Measurements from ENCODE around the gene MAP2K2.

The MAP2K2 gene

DNA sequence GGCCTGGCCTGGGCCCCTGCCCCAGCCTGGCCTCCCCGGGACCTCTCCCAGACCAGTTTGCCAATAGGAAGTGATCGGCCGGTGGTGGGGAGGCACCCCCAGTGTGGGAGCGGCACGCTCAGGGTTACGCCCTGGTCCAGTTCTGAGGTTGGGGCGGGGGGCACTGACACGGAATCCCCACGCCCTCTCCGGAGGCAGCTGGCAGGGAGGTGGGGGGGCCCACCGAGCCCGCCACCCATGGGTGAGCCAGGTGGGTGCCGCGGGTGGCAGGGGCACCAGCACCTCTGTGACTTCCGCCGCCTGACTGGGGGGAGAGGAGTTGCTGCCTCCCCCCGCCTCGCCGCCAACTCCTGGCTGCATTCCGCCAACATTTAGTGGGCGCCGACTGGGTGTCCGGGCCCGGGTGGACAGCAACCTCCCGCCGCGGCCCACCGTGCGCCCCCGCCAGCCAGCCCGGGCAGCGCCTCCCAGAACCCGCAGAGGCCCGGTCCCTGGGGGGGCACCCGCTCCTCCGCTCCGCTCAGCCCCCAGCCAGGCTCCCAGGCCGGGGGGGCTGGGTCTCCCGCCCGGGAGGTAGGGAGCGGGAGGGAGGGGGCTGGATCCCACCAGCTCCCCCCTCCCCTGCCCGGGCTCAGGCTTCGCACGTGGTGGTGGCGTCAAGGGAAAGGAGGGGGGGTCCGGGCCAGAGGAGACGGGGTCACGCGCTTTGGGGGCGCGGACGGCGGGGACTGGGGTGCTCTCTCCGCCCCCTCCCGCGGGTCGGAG lies 59.2 kb downstream of the MAP2K2 start:
- H3K4me3 ChIP-seq (ENCODE audit: low read depth, low read length): peak overlapping the region; percentile 69
- in situ Hi-C loops (cut with HindIII; ENCODE audit: low sequenced_read_pairs): no loop called here
- TF ChIP-seq, protein P1, sequence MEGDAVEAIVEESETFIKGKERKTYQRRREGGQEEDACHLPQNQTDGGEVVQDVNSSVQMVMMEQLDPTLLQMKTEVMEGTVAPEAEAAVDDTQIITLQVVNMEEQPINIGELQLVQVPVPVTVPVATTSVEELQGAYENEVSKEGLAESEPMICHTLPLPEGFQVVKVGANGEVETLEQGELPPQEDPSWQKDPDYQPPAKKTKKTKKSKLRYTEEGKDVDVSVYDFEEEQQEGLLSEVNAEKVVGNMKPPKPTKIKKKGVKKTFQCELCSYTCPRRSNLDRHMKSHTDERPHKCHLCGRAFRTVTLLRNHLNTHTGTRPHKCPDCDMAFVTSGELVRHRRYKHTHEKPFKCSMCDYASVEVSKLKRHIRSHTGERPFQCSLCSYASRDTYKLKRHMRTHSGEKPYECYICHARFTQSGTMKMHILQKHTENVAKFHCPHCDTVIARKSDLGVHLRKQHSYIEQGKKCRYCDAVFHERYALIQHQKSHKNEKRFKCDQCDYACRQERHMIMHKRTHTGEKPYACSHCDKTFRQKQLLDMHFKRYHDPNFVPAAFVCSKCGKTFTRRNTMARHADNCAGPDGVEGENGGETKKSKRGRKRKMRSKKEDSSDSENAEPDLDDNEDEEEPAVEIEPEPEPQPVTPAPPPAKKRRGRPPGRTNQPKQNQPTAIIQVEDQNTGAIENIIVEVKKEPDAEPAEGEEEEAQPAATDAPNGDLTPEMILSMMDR (IDR thresholded peaks at IDR 0.05; ENCODE audit: low read depth, low read length): no peak
- DNase-seq (ENCODE audit: low read depth, low spot score): peak; percentile 35

DNA sequence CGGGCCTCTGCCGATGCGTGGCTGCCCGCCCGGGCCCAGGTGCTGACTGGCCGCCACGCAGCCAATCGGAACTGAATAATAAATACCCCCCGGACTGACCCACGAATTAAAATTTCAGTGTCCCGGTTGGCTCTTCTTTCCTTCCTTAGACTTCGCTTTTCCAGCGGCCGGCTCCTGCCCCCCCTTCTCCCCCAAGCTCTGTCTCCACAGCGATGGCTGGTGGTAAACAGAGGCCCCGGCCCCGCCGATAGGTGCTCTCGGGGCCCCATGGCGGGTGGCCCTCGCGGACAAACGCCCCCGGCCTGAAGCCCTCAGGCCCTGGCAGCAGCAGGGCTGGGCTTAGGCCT lies 59.8 kb downstream of the MAP2K2 start:
- H3K4me3 ChIP-seq (ENCODE audit: low read depth, low read length): peak overlapping the region; percentile 69
- TF ChIP-seq, protein P1 (IDR thresholded peaks at IDR 0.05; ENCODE audit: low read depth, low read length): no peak
- in situ Hi-C loops (cut with HindIII; ENCODE audit: low sequenced_read_pairs): no loop called here
- DNase-seq (ENCODE audit: low read depth, low spot score): peak; percentile 50

DNA sequence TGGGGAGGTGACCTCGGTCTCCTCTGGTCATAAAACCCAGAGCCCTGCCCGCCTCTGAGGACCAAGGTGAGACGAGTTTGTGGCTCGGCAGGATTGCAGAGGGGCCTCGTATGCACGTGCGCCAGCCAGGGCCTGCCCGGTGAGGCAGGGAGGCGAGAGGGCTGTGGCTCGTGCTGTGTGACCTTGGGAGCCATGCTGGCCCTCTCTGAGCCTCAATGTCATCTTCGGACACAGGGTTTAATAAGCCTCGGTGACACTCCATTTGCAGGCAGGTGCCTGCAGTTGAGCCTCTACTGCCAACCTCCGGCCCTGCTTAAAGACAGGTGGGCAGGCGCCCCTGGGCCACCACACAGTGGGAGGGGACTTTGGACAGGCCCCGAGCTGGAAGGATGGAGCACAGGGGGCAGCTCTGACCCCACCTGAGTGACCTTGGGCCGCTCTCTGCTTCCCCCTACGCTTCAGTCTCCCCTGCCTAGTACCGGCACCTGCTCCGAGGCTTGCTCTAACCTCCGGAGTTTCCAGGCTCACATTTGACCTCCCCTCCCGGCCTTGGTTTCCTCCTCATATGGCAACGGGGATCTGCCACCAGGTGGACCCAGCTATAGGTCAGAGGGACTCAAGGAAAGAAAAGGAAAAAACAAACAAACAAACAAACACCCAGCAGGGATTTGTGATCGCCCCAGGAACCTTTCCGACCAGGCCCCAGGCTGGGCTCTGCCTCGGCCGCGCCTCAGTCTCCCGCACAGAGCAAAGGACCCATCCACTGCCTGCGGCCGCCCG lies 60.4 kb downstream of the MAP2K2 start:
- in situ Hi-C loops (cut with HindIII; ENCODE audit: low sequenced_read_pairs): no loop called here
- DNase-seq (ENCODE audit: low read depth, low spot score): no peak
- TF ChIP-seq, protein P1 (IDR thresholded peaks at IDR 0.05; ENCODE audit: low read depth, low read length): peak; percentile 9
- peak overlapping the region; percentile 69 for H3K4me3 ChIP-seq (ENCODE audit: low read depth, low read length)

DNA sequence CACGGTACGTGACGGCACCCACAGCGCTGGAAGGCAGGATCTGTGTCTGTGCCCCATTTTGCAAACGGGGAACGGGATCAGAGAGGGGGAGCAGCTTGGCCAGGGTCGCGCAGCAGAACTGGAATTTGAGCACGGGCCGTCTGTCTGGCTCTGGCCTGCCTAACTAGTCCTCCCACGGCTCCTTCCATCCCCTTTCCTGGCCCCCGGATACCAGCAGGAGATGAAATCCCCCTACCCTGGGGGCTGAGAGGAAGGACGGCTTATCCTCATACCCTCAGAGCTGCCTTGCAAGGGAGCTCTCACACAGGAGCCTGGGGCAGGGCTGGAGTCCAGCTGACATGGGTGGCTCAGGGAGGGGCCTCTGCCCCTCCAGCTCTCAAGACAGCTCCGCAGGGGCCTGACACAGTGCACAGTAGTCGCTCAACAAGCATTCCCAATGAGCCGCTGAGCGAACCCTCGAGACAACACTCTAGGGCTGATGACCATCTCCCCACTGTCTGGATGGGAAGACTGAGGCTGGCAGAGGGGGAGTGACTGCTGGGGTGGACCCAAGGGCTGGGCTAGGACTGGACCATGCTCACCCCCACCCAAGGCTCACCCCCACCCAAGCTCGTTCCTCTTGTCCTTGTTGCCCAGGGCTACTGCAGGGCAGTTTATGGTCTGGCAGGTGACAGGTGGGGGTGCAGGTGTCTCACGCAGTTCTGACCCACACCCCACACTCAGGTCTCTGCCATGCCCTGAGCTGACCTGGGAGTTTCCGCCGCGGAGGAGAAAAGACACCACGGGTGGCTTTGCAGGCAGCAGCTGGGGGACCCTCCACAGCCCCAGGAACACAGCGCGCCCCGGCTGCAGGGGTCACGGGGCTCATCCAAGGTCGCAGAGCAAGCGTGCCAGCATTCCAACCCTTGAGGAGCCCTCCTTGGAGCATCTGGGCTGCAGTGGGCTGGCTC lies 61.2 kb downstream of the MAP2K2 start:
- in situ Hi-C loops (cut with HindIII; ENCODE audit: low sequenced_read_pairs): no loop called here
- peak overlapping the region; percentile 69 for H3K4me3 ChIP-seq (ENCODE audit: low read depth, low read length)
- no peak for DNase-seq (ENCODE audit: low read depth, low spot score)
- TF ChIP-seq, protein P1 (IDR thresholded peaks at IDR 0.05; ENCODE audit: low read depth, low read length): no peak

DNA sequence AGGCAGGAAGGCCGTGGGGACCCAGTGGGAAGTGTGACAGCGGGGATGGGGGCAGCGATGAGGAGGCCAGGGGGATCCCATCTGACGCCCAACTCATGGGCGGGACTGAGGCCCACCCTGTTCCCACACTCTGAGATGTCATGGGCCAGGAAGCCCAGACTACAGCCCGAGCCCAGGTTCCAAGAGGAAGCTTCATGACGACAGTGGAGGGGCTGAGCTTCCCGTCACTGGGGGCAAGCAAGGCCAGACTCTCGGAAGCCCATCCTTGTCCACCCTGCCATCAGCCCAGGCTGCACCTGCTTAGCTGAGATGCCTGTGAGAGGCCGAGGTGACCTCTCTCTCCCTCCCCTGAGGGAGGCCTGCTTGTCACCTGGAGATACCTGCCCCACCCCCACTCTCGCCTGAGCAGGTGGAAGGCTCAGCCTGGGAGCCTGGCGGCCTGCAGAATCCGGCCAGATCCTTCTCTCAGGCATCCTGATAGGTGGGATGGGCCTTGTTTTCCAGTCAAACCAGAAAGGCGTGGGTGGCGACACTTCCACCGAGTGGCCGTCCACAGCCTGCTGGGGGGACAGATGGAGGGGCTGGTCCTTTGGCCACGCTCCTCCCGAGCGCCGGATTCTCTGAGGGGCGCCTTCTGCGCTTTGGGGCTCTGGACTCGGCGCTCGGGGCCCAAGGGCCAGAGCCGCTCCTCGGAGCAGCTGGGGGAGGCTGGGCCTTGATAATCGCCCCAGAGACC lies 62.1 kb downstream of the MAP2K2 start:
- DNase-seq (ENCODE audit: low read depth, low spot score): no peak
- in situ Hi-C loops (cut with HindIII; ENCODE audit: low sequenced_read_pairs): no loop called here
- TF ChIP-seq, protein P1 (IDR thresholded peaks at IDR 0.05; ENCODE audit: low read depth, low read length): no peak
- no peak overlapping the region for H3K4me3 ChIP-seq (ENCODE audit: low read depth, low read length)

Data from astrocyte of the spinal cord (primary cell).